ENCODE results near the gene TDP1. TPM values are rescaled to one million over a fixed set of nuclear protein-coding genes. Genes with fewer than 3 reads are reported as not detected.

TDP1 gene
- total and polyA plus RNA-seq, 10 donors: 5.9 to 31.2 (median 24.2) TPM

DNA sequence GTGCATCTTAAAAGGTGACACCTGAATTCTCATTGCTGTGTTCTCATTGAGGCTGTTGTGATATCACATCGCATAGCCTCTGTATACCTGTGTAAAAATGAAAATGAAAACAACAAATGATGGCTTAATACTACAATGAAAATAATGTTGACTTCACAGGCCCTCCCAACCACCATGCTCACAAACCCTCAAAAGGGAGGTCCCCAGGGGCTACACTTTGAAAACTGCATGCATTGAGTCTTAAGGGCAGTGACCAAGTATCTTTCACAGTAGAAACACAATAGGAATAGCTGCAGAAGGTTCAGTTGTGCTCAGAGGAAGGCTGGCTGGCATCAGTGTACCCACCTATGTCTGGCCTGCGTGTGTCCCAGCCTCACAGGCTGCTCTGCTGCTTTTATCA lies 78.4 kb downstream of the TDP1 start:
- H3K36me3 ChIP-seq: peaks cover 0 to 100% (median 36%) of the 10 kb centered on the region in 6 donors
- TF ChIP-seq, protein P1, sequence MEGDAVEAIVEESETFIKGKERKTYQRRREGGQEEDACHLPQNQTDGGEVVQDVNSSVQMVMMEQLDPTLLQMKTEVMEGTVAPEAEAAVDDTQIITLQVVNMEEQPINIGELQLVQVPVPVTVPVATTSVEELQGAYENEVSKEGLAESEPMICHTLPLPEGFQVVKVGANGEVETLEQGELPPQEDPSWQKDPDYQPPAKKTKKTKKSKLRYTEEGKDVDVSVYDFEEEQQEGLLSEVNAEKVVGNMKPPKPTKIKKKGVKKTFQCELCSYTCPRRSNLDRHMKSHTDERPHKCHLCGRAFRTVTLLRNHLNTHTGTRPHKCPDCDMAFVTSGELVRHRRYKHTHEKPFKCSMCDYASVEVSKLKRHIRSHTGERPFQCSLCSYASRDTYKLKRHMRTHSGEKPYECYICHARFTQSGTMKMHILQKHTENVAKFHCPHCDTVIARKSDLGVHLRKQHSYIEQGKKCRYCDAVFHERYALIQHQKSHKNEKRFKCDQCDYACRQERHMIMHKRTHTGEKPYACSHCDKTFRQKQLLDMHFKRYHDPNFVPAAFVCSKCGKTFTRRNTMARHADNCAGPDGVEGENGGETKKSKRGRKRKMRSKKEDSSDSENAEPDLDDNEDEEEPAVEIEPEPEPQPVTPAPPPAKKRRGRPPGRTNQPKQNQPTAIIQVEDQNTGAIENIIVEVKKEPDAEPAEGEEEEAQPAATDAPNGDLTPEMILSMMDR (IDR thresholded peaks at IDR 0.05 in 8 of 11, conservative IDR thresholded peaks at IDR 0.05 in 3 of 11): no peak
- TF ChIP-seq POLR2A (IDR thresholded peaks at IDR 0.05) (no peak), POLR2AphosphoS5 (IDR thresholded peaks at IDR 0.05) (no peak)
- WGBS, 5 donors: 86 to 95% (median 93%) methylated on average over 2 of the region's 2 CpGs
- intact Hi-C loops (cut with DNase I; ENCODE audit: low total_unique reads): no loop called here
- no peak for DNase-seq
- no peak overlapping the region for H3K4me3 ChIP-seq
- H3K9me3 ChIP-seq: peaks cover 0 to 2% (median 0%) of the 10 kb centered on the region in 8 donors
- H3K27ac ChIP-seq: no peak overlapping the region
- H3K27me3 ChIP-seq (replicated peaks in 1 of 7): no peaks in the 10 kb centered on the region
- no peaks in the 10 kb centered on the region for H3K4me1 ChIP-seq

DNA sequence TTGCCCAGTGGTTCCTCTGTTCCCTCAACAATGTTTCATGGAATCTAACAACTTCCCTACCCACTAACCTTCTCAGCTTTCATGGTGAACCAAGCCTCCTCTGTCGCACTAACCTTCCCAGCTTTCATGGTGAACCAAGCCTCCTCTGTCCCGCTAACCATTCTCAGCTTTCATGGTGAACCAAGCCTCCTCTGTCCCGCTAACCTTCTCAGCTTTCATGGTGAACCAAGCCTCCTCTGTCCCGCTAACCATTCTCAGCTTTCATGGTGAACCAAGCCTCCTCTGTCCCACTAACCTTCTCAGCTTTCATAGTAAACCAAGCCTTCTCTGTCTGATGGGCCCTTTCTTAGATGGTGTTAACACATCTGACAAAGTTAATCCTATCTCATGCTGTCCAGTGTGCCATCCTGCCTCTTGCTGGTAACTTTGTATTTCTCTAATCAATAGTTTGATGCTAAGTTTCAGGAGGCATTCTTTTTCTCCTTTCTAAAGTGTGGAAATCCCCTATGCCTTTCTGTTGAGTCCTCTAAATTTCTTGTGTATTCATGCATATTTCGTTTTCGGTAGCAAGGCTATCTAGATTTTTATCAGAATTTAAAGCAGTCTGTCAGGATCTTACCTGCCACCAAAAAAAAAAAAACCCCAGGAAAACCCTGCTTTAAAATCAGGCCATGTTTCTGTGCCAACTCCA lies 79.3 kb downstream of the TDP1 start:
- no peak overlapping the region for H3K4me3 ChIP-seq
- H3K27me3 ChIP-seq (replicated peaks in 1 of 7): no peaks in the 10 kb centered on the region
- 91 to 94% (median 93%) methylated on average over 6 of the region's 6 CpGs for WGBS, 5 donors
- peaks cover 0 to 100% (median 36%) of the 10 kb centered on the region in 6 donors for H3K36me3 ChIP-seq
- no peak overlapping the region for H3K27ac ChIP-seq
- DNase-seq: no peak
- H3K4me1 ChIP-seq: no peaks in the 10 kb centered on the region
- intact Hi-C loops (cut with DNase I; ENCODE audit: low total_unique reads): no loop called here
- peaks cover 0 to 2% (median 0%) of the 10 kb centered on the region in 8 donors for H3K9me3 ChIP-seq
- TF ChIP-seq POLR2A (IDR thresholded peaks at IDR 0.05) (no peak), POLR2AphosphoS5 (IDR thresholded peaks at IDR 0.05) (no peak)
- TF ChIP-seq, protein P1 (IDR thresholded peaks at IDR 0.05 in 8 of 11, conservative IDR thresholded peaks at IDR 0.05 in 3 of 11): no peak

DNA sequence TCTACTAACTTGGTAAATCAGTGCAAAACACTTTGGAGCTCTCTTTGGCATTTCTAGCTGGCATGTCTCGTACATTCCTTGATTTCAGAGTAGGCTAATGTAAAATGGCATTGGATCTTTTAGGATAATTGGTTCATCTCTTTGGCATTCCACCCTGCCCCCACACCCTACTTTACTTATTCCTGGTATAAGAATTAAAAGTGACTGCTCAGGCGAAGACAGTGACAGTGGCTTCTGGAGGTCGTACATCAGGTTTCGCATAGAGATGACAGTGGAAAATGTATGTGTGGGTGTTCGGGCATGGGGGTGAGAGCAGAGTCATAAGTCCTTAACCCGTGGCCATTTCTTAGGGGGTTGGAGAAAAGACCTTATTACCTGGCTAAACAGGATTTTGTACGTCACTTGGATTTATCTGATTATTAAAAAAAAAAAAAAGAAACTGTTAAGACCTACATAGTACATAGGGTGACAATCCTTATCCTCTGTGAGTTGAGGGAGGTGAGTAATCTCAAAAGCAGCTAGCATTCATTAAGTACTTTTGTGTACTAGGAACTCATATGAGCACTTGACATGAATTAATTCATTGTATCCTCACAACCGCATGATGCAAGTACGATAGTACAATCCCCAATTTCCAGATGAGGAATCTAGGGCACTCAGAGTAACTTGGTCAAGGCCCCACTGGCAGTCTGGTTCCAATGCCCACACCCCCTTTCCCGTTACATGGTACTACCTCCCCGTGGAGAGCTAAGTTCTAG lies 83.7 kb downstream of the TDP1 start:
- no peaks in the 10 kb centered on the region for H3K27me3 ChIP-seq (replicated peaks in 1 of 7)

More for the DNA sequence above, 83.7 kb downstream of the TDP1 start:
- TF ChIP-seq, protein P1 (IDR thresholded peaks at IDR 0.05 in 8 of 11, conservative IDR thresholded peaks at IDR 0.05 in 3 of 11): no peak
- TF ChIP-seq POLR2AphosphoS5 (IDR thresholded peaks at IDR 0.05) (no peak), POLR2A (IDR thresholded peaks at IDR 0.05) (no peak)
- no peak for DNase-seq
- WGBS, 5 donors: 92 to 97% (median 95%) methylated on average over 11 of the region's 11 CpGs
- intact Hi-C loops (cut with DNase I; ENCODE audit: low total_unique reads): no loop called here
- Histone ChIP-seq H3K9me3 (peaks cover 0 to 2% (median 0%) of the 10 kb centered on the region in 8 donors), H3K27ac (no peak overlapping the region), H3K4me1 (no peaks in the 10 kb centered on the region), H3K4me3 (no peak overlapping the region), H3K36me3 (peaks cover 0 to 100% (median 22%) of the 10 kb centered on the region in 6 donors)

All from spleen (tissue), 11 donors.